DMS114 treated with DMSO at 0.1 percent for 48 hours (cell line): ENCODE results near the gene FLOT1.
"Not testable (repeated sequence)": the region's sequence is repeated elsewhere in the genome, so short reads cannot be mapped to it uniquely, and the experiment has no call there.

Experiments used
- DNase-seq: peaks from one replicate; lab custom pipeline; 2025; ENCODE audit not compliant: unreplicated experiment; lab: John Stamatoyannopoulos, UW

Gene FLOT1

DNA sequence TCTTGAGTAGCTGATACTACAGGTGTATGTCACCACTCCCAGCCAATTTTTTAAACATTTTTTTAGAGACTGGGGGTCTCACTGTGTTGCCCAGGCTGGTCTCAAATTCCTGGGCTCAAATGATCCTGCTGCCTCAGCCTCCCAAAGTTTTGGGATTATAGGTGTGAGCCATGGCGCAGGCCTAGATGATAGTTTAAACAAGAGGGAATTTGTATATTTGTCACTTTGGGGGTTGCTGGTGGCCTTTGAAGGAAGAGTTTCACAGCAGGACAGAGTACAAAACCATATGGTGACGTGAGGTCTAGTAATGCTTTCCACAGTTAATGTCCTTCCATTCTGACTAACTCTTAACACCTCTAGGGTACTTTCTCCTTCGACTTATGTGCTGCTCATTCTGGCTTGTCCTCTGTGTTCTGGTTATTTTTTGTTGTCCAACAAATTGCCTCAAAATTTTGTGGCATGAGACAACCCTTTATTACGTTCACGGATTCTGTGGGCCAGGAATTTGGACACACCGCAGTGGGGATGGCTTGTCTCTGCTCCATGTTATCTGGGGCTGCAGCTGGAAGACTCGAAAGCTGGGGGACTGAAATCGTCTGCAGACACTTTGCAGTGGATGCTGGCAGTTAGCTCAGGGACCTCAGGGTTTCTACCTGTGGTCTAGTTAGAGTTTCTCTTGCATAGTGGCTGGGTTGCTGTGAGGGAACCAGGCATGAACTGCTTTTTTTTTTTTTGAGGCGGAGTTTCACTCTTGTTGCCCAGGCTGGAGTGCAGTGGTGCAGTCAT, 24.9 kb upstream of the FLOT1 start:
- DNase-seq, result no peak

- DNase-seq, result no peak
Measured at GRCh38 chr6:30766461-30767157, 24.1 kb upstream of the FLOT1 start.

- DNase-seq, result not testable (repeated sequence)
Measured at GRCh38 chr6:30765495-30765894, 23.0 kb upstream of the FLOT1 start.

DNA sequence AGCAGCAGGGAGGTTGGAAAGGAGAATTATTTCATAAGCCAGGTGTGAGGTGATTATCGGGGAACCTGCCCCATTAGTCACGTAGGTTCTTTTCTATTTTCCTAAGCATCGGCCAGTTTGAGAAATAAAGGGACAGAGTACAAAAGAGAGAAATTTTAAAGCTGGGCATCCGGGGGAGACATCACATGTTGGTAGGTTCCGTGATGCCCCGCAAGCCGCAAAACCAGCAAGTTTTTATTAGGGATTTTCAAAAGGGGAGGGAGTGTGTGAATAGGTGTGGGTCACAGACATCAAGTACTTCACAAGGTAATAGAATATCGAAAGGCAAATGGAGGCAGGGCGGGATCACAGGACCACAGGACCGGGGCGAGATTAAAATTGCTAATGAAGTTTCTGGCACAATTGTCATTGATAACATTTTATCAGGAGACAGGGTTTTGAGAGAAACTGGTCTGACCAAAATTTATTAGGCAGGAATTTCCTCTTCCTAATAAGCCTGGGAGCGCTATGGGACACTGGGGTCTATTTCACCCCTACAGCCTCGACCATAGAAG, 22.1 kb upstream of the FLOT1 start:
- DNase-seq, result not testable (repeated sequence)

- DNase-seq, result no peak
Measured at GRCh38 chr6:30763618-30764489, 21.4 kb upstream of the FLOT1 start.

GRCh38 chr6:30763155-30763617, 20.7 kb upstream of the FLOT1 start:
- no peak for DNase-seq

DNA sequence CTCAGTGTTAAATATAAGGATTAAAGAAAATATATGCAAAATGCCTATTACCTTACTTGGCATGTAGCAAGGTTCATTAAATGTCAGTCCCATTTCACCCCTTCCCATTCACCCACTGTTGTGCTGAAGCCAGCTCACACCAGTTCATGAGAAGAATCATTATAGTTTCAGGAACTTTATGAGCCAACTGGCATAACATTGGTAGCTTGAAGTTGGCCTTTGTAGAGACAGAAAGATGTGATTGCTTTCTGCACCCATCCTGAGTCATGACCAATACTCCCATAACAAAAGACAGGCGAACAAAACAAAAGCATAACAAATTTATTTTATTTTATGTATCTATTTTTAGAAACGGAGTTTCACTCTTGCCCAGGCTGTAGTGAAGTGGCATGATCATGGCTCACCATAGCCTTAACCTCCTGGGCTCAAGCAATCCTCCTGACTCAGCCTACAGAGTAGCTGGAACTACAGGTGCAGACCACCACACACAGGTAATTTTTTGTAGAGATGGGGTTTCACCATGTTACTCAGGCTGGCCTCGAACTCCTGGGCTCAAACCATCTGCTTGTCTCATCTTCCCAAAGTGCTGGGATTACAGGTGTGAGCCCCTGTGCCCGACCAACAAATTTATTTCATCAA, 19.4 kb upstream of the FLOT1 start:
- no peak for DNase-seq

DNA sequence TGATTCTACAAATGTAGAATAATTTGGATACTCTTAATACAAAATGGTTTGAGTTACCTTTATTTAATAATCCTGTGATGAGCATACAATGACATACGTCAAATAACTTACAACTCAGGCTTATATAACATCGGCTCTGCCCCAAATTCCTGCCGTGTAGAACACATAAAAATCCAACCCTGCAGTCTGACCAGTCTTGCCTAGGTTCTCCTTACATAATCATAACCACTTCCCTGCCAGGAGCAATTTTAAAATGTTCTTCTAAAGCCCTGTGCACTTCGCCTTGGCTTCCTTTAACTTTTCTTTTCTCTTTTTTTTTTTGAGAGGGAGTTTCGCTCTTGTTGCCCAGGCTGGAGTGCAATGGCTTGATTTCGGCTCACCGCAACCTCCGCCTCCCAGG, 18.1 kb upstream of the FLOT1 start:
- no peak for DNase-seq

DNA sequence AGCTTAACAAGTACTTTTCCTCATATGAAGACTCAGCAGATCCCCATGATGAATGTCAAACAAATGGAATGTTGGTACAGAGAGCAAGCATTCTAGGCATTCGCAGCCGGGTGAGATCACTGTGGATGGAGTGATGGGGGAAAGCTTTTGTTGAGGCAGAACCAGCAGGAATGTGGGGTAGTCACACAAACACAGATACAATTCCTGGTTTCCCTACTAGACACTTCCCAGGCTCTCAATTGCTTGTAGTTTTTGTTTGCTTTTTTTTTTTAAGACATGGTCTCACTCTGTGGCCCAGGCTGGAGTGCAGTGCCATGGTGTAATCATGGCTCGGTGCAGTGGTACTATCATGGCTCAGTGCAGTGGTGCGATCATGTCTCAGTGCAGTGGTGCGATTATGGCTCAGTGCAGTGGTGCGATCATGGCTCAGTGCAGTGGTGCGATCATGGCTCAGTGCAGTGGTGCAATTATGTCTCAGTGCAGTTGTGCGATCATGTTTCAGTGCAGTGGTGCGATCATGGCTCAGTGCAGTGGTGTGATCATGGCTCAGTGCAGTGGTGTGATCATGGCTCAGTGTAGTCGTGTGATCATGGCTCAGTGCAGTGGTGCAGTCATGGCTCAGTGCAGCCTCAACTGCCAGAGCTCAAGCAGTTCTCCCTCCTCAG, 17.2 kb upstream of the FLOT1 start:
- no peak for DNase-seq

DNA sequence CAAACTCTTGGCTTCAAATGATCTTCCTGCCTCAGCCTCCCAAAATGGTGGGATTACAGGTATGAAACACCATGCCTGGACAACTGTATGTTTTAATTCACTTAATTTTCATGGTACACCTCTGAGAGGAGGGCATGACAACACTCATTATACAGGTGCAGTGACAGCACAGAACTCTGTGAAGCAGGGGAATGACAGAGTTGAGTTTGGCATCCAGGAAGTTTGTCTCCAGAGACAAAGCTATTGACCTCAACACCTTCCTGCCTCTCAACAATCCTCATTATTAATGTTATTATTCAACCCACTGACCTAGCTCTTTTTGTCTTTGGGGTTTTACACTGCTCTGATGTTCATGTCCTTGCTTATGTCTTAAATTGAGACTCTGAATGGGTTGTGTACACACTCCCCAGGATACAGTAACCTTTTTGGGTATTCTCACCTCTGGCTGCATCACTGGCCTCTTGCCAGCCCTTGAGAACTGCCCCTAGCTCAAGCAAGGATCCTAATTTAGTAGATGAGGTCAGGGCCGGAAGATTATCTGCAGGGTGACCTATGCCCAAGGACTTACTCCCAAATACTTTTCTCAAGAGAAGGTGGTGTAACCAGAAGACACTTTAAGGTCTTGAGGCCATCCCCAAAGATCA, 14.9 kb upstream of the FLOT1 start:
- no peak for DNase-seq

- not testable (repeated sequence) for DNase-seq
Measured at GRCh38 chr6:30756405-30757003, 14.0 kb upstream of the FLOT1 start.

DNA sequence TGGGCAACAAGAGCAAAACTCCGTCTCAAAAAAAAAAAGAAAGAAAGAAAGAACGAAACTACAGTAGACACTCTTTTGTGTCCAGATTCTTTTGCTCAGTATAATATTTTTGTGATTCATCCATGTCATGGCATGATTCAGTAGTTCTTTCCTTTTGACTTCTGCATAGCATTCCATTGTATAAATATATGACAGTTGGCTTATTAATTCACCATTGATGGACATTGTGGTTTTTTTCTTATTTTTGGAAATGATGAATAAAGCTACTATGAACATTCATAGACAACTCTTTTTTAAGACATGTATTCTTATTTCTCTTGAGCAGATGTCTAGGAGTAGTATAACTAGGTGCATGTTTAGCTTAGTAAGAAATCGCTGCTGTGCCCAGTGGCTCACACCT, 12.1 kb upstream of the FLOT1 start:
- no peak for DNase-seq

DNA sequence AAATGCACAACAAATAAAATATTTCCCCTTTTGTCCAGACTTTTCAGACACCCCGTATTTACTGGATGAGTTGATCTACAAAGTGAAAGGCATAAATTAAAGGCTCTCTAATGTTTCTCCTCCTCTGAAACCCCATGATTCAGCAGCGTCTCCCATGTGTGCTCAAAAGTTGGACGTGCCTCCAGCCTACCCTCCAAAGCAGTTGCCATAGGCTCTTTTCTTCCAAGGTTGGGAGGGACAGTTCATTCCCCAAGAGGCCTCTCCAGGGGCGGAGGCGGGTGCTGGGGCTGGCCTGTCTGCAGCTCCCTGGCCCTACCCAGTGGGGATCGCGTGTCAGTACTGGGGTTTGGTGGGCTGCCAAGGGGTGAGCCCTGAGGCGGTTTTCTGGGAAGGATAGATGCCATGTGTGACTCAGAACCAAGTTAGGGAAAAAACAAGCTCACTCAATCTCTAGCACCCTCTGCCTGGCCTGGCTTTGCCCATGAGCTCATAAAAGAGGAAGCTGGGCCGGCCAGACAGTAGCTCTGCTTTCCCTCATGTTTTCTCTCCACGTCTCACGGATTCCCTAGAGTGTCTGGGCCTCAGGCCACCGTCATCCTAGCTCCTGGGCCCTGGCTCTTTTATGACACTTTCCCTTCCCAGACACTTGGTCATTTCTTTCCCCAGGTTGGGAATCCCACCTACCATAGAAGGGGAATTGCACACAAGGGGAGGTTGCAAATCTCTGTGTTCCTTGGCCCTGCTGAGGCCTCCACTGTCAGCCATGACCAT, 9.9 kb upstream of the FLOT1 start:
- DNase-seq, result no peak

GRCh38 chr6:30750379-30750668, 7.8 kb upstream of the FLOT1 start:
- DNase-seq, result no peak

DNA sequence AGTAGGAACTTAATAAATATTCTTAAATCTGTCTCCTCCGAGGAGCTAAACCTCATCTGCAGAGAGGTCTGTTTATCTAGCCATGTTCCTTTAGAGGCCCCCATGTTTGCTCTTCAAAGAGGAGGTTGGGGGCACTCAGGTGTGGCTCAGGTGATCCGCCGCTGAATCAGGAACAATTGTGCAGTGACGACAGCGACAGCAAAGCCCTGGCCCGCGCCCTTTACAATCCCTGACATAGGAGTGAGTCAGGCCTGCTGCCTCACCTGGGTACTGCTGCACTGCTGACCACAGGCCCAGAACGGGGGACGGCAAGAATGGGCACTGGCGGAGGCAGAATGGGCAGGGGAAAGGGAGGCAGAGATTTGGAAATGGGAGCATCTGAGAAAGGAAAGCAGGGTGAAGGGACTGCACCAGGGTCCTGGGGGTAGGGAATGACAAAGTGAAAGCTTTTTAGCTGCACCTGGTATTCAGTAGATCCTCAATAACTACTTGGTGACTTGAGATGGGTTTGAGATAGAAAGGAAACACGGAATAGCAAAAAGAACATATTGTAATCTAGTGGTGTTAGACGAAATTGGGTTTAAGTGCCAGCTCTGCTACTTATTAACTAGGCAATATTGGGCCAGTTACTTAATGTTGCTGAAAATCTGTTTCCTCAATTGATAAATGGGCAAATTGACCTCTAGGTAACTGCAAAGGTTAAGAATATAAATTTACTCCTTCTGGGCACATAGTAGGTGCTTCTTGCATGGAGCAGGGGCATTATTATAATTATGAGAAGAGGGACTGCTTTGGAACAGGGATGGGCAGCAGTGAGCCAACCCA, 7.3 kb upstream of the FLOT1 start:
- no peak for DNase-seq

DNA sequence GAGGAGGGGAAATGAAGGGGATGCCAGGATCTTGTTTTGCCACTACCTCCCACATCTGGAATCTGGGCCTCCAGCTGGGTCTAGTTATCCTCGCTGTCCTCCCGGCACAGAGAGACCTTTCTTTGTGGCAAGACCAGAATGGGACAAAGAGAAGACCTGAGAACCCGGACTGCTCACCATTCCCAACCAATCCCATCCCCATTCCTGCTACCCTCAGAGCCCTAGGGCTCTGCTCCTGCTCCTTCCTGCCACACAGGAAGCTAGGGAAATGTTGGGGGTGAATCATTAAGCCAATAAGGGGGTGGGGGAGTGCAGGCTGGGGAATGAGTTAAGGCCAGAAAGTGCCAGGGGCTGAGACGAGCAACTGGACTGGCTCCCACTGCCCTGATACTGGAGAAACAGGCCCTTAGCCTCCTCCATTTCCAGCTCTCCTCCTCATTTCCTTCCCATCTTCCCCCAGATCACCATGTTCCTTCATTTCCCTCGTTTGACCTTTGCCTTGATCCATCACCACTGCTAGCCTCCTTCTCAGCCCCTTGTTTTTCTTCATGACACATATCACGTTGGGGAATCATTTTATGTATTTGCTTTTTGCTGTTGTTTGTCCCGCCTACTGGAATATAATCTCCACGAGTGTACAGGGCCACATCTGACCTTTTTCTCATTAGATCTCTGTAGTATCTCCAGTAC, 6.5 kb upstream of the FLOT1 start:
- no peak for DNase-seq
